ENCODE results near the gene MAP3K9.

Gene MAP3K9

GRCh38 chr14:70816525-70816924, 7.2 kb upstream of the MAP3K9 start:
- no peak for DNase-seq

DNA sequence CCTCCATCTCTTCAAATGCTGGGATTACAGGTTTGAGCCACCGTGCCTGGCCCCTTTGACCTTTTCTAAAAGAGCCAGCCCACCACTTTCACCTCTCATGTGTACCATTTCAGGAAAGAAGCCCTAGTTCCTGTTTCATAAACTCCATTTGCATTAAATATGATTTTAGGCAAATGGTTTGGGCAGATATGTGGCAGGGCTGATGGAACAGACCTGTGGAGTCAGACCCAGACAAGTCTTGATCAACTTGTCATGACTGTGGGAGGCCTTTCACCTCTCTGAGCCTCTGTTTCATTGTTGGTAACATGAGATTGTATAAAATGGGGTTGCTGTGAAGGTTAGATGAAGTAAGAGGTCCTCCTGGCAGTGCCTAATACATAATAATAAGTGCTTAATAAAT, 5.2 kb upstream of the MAP3K9 start:
- no peak for DNase-seq

GRCh38 chr14:70812124-70812818, 3.0 kb upstream of the MAP3K9 start:
- DNase-seq = no peak

- no peak for DNase-seq
These were observed 2.3 kb upstream of the MAP3K9 start for GRCh38 chr14:70811578-70811977.

- DNase-seq = no peak
These were observed 1.7 kb upstream of the MAP3K9 start for GRCh38 chr14:70811050-70811449.

DNA sequence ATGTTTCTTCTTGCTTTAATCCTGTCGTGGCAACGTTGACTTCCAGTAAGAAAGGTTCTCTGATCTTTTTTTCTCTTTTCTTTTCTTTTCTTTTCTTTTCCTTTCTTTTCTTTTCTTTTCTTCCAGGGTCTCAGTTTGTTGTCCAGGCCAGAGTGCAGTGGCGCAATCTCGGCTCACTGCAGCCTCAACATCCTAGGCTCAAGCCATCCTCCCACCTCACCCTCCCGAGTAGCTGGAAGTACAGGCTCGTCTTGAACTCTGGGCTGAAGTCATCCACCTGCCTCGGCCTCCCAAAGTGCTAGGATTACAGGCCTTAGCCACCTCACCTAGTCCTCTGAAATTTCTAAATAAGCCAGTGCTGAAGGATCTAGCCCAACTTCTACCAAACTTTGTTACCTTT, 1.3 kb upstream of the MAP3K9 start:
- peak; percentile 30 for DNase-seq

DNA sequence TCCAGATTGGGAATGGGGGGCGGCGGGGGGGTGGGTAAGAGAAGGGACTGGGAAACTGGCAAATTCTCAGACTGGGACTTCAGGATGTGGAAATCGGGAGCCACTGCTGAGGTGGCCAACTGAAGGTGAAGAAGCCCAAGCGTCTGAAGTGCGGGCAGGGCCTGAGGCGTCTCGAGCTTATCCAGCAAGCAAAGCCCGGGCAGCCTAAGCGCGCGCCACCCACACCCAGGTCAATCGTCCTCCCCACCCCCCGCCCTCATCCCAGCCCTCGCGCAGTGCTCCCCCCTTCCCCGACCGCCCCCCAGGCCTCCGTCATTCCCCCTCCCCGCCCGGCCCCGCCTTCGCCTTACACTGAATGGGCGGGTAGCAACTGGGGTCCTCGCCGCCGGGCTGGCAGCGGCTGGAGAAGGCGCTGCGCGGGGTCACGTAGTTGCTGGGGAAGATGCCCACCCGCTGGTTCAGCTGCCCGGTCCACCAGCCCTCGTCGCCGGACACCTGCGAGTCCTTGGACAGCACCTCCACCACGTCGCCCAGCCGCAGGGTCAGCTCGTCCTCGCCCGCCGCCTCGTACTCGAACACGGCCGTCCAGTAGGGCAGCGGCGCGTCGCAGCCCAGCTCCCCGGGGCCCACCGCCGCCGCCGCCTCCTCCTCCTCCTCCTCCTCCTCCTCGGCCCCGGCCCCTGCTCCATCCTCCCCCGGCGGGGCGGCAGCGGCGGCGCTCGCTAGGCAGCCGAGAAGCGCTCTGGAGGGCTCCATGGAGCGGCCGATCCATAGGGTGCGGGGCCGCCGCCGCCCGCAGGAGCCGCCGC, 693 bp downstream of the MAP3K9 start:
- peak; percentile 76 for DNase-seq

GRCh38 chr14:70807898-70808415, 1.4 kb downstream of the MAP3K9 start:
- DNase-seq = no peak

DNA sequence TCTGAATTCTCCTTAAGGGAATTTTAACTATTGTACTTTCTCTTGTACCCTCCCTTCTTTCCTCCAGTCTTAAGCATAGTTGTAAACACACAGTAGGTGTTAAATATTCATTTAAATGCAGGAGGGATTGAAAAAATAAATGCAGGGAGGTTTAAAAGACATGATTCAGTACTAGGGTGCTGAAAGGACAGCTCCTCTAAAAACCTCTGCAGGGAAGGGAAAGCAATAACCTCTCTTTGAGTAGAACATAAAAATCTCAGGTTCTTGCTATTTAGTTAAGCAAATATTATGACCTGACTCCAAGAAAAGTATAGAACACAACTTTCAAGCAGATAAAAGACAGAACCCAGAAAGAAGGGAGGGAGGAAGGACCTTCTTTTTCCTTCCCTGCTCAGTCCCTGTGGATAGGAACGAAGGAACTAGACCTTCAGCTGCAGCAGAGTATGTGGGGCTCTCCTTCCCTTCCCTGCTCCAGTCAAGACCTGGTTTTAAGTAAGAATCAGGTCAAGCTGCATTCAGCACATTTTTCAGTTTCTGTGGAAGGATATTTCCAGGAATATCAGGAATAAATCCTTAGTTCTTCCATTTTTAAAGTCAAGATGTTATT, 4.7 kb downstream of the MAP3K9 start:
- DNase-seq = no peak

- DNase-seq = no peak
These were observed 5.7 kb downstream of the MAP3K9 start for GRCh38 chr14:70803321-70804310.

DNA sequence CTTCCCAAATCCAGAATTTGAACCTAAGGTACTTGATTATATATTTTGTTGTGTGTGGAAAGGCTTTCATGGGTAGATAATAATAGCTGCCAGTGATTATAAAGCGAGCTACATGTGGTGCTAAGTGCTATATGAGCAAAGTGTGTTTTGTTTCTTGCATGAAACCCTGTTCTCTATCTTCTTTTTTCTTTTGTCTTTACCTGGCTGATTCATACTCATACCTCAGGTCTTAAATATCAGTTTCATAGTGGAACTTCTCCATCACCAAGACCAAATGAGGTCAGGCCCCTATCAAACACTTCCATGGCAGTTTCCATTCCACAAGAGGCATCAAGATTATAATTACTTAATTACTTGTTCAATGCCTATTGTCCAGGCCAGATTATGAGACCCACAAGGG, 6.9 kb downstream of the MAP3K9 start:
- DNase-seq = no peak

DNA sequence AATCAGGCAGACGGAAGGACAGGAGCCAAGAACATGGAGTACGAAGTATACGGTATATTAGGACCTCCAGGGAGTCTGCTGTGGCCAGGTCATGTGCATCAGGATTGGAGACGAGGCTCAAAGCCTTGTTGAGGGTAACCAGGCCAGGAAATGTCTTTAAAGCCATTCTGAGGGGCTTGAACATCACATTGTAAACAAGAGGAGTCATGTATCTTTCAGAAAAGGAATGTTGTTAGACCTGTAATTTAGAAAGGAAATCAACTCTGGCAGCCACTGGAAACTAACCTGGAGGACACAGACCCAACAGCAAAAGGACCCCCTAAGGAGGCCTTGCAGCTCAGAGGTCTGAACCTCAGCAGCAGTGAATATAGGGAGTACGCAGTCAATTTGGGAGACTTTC, 7.5 kb downstream of the MAP3K9 start:
- no peak for DNase-seq

- no peak for DNase-seq
These were observed 12.8 kb downstream of the MAP3K9 start for GRCh38 chr14:70796551-70796950.

DNA sequence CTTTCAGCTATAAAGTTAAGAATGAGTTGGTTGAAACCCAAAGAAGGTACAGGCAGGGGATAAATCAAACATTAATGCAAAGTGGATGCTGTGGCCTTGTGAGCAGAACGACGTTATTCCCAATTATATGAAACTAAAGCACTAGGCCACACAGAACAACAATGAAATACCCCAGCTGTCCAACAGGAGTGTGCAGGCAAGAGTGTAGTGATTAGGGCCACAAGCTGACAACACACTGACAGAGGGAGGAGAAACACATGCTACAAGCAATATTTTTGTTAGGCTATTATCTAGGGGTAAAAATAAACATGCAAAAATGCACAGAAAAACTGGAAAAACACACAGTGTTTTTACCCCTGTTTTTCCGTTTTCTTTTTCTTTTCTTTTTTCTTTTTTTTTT, 15.0 kb downstream of the MAP3K9 start:
- no peak for DNase-seq

GRCh38 chr14:70793637-70794036, 15.7 kb downstream of the MAP3K9 start:
- no peak for DNase-seq

- DNase-seq = no peak
These were observed 16.4 kb downstream of the MAP3K9 start for GRCh38 chr14:70792939-70793338.

DNA sequence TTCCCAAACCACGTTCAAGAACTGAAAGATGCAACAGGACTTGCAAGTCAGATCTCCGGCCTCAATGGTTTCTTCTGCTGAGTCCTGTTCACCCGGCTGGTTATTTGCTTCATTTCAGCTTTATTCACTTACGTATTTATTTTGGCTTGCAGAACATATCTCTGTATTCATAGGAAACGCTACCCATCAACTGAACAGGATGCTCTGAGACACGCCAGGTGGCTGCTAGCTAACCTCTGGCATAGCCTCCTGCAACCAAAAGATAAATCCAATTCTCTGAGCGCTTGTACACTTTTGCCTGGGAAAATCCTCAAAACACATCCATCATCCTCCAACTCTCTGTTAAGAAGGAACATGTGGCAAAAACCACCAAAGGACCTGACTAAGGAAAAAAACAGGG, 17.3 kb downstream of the MAP3K9 start:
- no peak for DNase-seq

- DNase-seq = no peak
These were observed 19.4 kb downstream of the MAP3K9 start for GRCh38 chr14:70789961-70790360.

DNA sequence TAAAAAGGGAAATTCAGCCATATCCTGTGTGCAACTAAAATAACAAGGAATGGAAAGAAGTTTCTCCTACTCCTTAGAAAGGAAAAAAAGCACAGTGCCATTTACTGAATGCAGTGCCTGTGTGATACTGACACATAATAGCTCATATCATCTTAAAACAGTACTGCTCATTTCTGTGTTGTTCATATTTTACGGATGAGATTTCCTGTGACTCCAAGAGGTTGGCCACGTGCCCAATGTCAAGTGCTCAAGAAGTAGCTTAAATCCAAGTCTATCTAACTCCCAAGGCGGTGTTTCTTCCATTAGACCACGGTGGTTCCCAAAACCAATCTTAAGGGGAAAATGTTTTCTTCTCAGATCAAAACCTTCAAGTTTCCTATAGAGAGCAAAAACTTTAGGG, 20.0 kb downstream of the MAP3K9 start:
- no peak for DNase-seq

DNA sequence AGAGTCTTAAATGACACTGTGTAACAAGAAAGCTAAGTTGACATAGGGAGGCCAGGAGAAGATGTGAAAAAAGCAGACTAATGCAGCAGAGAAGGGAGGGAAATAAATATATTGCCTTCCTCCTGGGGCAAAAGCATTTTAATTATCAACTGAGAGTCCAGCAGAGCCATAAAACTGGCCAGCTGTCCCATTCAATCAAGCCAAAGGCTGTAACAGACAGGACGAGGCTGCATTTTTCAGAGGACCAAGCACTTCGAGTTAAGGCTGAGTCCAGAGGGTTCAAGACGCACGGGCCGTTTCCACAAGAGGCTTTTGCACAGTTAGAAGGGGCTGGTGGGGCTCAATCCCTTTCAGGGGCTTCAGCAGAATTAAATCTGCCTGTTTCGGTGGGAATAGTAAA, 20.4 kb downstream of the MAP3K9 start:
- no peak for DNase-seq

DNA sequence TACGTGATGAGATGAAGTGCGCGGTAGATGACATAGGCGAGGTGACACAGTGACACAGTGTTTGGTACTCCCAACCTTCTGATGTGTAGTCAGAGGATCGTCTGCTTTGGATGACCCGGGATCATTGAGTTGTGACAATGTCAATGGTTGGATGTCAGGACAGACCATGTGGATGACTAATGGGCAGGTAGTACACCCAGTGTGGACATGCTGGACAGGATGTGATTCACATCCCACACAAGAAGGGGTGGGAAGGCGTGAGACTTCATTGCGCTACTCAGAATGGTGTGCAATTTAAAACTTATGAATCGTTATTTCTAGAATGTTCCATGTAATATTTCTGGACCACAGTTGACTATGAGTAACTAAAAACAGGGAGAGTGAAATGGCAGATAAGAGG, 23.8 kb downstream of the MAP3K9 start:
- no peak for DNase-seq

DNA sequence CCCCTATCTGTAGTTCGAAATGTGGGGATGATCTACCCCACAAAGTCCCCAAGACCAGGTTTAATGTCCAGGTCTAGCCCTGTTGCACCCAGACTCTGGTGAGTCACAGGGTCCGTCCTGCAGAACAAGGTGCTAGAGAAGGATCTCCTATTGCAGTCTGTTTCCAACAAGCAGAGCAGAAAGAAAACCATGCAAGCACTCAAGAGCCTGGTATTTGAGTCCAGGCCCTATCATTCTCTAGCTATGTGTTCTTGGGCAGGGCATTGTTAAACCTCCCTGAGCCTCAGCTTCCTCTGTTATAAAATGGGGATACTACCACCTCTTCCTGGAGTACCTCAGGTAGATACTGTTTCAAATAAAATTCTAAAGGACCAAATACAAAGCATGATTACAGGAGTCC, 24.4 kb downstream of the MAP3K9 start:
- DNase-seq = no peak

DNA sequence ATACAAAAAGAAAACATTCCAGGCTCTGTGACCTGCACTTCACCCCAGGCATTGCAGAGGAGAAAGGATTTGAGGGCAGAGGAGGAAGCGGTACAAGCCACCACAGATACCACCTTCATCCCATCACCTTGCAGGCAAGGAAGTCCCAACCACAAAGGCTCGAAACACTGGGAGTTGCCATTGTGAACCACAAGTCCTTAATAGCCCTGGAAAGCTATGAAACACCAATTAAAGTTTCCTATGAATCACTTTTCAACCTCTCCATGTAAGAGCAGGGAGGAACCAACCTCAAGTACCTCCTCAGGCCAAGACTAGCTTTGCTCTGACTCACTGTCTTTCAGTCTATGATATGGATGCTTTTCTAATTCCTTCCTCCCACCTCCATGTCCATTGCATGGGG, 27.0 kb downstream of the MAP3K9 start:
- DNase-seq = no peak

All from activated CD8-positive, alpha-beta memory T cell treated with anti-CD3 and anti-CD28 coated beads for 24 hours (primary cell).